Measurements from ENCODE around the gene COLEC11. TPM values are rescaled to one million over a fixed set of nuclear protein-coding genes. Genes with fewer than 3 reads are reported as not detected.

The COLEC11 gene
- total and polyA plus RNA-seq, 2 of the 13 experiments (the other 11 are each of a cell fraction or from before 2014, with no cell fraction given), result 1.5 to 3.0 TPM

DNA sequence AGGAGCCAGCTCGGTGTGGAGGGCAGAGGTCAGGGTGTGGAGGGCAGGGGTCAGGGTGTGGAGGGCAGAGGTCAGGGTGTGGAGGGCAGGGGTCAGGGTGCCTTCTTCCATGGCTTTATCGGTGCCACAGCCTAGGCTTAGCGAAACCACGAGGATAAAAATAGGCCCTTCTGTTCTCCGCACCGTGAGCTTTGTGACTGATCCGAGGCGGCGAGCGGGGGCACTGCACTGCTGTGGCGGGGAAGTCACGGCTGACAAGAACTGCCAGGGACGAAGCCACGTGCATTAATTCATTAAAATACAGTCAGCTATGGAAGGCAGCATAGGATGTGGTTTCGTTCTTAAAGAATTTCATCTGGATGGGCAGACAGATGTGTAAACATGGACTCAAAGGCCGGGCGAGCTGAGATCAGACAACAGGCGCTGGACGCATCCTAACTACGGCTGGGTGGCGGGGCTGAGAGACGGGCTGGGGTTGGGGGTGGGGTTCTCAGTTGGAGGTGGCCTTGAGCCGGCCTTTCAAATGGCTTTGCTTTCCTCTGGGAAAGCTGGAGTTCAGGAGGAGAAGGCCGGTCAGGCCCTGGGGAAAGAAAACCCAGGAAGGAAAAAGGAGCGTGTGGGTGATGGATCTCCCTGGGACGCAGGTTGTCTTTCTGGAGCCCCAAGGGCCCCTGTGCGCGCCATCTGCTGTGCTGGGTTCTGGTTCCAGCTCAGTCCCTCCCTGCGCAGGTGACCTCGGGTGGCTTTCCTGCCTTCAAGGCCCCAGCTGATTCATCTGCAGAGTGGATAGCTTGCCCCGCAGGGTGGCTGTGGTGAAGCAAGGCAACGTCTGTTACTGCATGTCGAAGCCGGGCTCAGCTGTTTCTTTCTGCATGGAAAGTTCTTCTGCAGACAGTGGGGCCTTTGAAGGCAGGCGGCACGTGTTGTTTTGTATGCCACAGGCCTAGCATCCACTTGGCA lies 62.1 kb downstream of the COLEC11 start (continued):
- TF ChIP-seq, protein P1, sequence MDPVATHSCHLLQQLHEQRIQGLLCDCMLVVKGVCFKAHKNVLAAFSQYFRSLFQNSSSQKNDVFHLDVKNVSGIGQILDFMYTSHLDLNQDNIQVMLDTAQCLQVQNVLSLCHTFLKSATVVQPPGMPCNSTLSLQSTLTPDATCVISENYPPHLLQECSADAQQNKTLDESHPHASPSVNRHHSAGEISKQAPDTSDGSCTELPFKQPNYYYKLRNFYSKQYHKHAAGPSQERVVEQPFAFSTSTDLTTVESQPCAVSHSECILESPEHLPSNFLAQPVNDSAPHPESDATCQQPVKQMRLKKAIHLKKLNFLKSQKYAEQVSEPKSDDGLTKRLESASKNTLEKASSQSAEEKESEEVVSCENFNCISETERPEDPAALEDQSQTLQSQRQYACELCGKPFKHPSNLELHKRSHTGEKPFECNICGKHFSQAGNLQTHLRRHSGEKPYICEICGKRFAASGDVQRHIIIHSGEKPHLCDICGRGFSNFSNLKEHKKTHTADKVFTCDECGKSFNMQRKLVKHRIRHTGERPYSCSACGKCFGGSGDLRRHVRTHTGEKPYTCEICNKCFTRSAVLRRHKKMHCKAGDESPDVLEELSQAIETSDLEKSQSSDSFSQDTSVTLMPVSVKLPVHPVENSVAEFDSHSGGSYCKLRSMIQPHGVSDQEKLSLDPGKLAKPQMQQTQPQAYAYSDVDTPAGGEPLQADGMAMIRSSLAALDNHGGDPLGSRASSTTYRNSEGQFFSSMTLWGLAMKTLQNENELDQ (CRISPR knock-in tag; IDR thresholded peaks at IDR 0.05; ENCODE audit: borderline replicate concordance), result no peak
- TF ChIP-seq SUZ12 (IDR thresholded peaks at IDR 0.05; ENCODE audit: low read depth, low read length) (no peak), ATRX (CRISPR knock-in tag; IDR thresholded peaks at IDR 0.05; ENCODE audit: borderline replicate concordance) (no peak), ZNF292 (CRISPR knock-in tag; IDR thresholded peaks at IDR 0.05; ENCODE audit: borderline replicate concordance, low read depth) (peak; percentile 74; the same call in 1 of the 2 replicates), ZNF766 (CRISPR knock-in tag; IDR thresholded peaks at IDR 0.05; ENCODE audit: borderline replicate concordance) (no peak), SP5 (CRISPR knock-in tag; IDR thresholded peaks at IDR 0.05; ENCODE audit: borderline replicate concordance, low read depth) (no peak), CENPT (CRISPR knock-in tag; IDR thresholded peaks at IDR 0.05; ENCODE audit: low read depth) (no peak), MLLT10 (CRISPR knock-in tag; IDR thresholded peaks at IDR 0.05) (no peak), ZNF333 (CRISPR knock-in tag; IDR thresholded peaks at IDR 0.05; ENCODE audit: borderline replicate concordance) (no peak; the same call in 1 of the 2 replicates), ATF7 (IDR thresholded peaks at IDR 0.05) (no peak), ATF7 (CRISPR knock-in tag; IDR thresholded peaks at IDR 0.05) (no peak), MATR3 (CRISPR knock-in tag; IDR thresholded peaks at IDR 0.05) (no peak), KMT2B (CRISPR knock-in tag; IDR thresholded peaks at IDR 0.05) (no peak; the same call in none of the 2 replicates), ATM (IDR thresholded peaks at IDR 0.05; ENCODE audit: borderline replicate concordance) (no peak), ZBTB1 (CRISPR knock-in tag; IDR thresholded peaks at IDR 0.05; ENCODE audit: borderline replicate concordance) (no peak), MIER2 (CRISPR knock-in tag; IDR thresholded peaks at IDR 0.05) (no peak), MZF1 (CRISPR knock-in tag; IDR thresholded peaks at IDR 0.05; ENCODE audit: borderline replicate concordance) (no peak)
- TF ChIP-seq, protein P2, sequence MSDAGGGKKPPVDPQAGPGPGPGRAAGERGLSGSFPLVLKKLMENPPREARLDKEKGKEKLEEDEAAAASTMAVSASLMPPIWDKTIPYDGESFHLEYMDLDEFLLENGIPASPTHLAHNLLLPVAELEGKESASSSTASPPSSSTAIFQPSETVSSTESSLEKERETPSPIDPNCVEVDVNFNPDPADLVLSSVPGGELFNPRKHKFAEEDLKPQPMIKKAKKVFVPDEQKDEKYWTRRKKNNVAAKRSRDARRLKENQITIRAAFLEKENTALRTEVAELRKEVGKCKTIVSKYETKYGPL (CRISPR knock-in tag; IDR thresholded peaks at IDR 0.05), result no peak
- TF ChIP-seq, protein P3, sequence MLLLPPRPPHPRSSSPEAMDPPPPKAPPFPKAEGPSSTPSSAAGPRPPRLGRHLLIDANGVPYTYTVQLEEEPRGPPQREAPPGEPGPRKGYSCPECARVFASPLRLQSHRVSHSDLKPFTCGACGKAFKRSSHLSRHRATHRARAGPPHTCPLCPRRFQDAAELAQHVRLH (CRISPR knock-in tag; IDR thresholded peaks at IDR 0.05; ENCODE audit: borderline replicate concordance, low read depth), result no peak; the same call in 1 of the 2 replicates
- TF ChIP-seq, protein P4, sequence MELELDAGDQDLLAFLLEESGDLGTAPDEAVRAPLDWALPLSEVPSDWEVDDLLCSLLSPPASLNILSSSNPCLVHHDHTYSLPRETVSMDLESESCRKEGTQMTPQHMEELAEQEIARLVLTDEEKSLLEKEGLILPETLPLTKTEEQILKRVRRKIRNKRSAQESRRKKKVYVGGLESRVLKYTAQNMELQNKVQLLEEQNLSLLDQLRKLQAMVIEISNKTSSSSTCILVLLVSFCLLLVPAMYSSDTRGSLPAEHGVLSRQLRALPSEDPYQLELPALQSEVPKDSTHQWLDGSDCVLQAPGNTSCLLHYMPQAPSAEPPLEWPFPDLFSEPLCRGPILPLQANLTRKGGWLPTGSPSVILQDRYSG (CRISPR knock-in tag; IDR thresholded peaks at IDR 0.05), result no peak
- TF ChIP-seq, protein P5, sequence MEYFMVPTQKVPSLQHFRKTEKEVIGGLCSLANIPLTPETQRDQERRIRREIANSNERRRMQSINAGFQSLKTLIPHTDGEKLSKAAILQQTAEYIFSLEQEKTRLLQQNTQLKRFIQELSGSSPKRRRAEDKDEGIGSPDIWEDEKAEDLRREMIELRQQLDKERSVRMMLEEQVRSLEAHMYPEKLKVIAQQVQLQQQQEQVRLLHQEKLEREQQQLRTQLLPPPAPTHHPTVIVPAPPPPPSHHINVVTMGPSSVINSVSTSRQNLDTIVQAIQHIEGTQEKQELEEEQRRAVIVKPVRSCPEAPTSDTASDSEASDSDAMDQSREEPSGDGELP (IDR thresholded peaks at IDR 0.05; ENCODE audit: borderline replicate concordance, low read depth), result peak; percentile 83; the same call in 1 of the 2 replicates
- TF ChIP-seq, protein P6, sequence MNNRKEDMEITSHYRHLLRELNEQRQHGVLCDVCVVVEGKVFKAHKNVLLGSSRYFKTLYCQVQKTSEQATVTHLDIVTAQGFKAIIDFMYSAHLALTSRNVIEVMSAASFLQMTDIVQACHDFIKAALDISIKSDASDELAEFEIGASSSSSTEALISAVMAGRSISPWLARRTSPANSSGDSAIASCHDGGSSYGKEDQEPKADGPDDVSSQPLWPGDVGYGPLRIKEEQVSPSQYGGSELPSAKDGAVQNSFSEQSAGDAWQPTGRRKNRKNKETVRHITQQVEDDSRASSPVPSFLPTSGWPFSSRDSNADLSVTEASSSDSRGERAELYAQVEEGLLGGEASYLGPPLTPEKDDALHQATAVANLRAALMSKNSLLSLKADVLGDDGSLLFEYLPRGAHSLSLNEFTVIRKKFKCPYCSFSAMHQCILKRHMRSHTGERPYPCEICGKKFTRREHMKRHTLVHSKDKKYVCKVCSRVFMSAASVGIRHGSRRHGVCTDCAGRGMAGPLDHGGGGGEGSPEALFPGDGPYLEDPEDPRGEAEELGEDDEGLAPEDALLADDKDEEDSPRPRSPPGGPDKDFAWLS (CRISPR knock-in tag; IDR thresholded peaks at IDR 0.05; ENCODE audit: borderline replicate concordance), result 0 out of 2 replicates have a peak, but pooled peaks have one; percentile 53
